Activated naive CD4-positive, alpha-beta T cell treated with anti-CD3 and anti-CD28 coated beads for 36 hours (primary cell): ENCODE data around the gene C1orf74. TPM values are rescaled to one million over a fixed set of nuclear protein-coding genes. Genes with fewer than 3 reads are reported as not detected.
"Not testable (repeated sequence)": the region's sequence is repeated elsewhere in the genome, so short reads cannot be mapped to it uniquely, and the experiment has no call there.

Experiments
- CTCF ChIA-PET: fragments of 350-600 bp; sonication (Branson Sonifier 250); formaldehyde crosslinking; loops from one replicate; lab custom pipeline; 2021; ENCODE audit warnings: antibody characterized with exemption; lab: Charles Lee
- DNase-seq: peaks from one replicate; pipeline ENCODE4 v3.0.0-alpha.2; 2020
- H3K27ac Mint-ChIP-seq: one replicate; pipeline ENCODE4 v1.8.0; 2021; ENCODE audit warnings: mild to moderate bottlenecking, mixed read lengths
- H3K27me3 Mint-ChIP-seq: one replicate; pipeline ENCODE4 v1.8.0; 2021; ENCODE audit warnings: low read depth, mixed read lengths
- H3K36me3 Mint-ChIP-seq: one replicate; pipeline ENCODE4 v1.8.0; 2021; ENCODE audit warnings: low read depth, mixed read lengths
- H3K4me1 Mint-ChIP-seq: one replicate; pipeline ENCODE4 v1.8.0; 2021; ENCODE audit warnings: low read depth, mixed read lengths
- H3K4me3 Mint-ChIP-seq: one replicate; pipeline ENCODE4 v1.8.0; 2021; ENCODE audit warnings: mild to moderate bottlenecking, moderate library complexity, mixed read lengths
- H3K9me3 Mint-ChIP-seq: one replicate; pipeline ENCODE4 v1.8.0; 2021; ENCODE audit warnings: mixed read lengths
- intact Hi-C: fragments of 100-400 bp; cut with micrococcal nuclease; formaldehyde crosslinking; loops from one replicate; pipeline ENCODE4 v1.15.1; 2023
- total RNA-seq, 2 experiments: library from RNA; stranded (reverse); gene quantifications; one replicate each; pipeline ENCODE4 v1.2.3, GENCODE V29; 2021

Gene C1orf74
- total RNA-seq, 2 experiments from 2014 or later, result 3.5 to 4.6 TPM

DNA sequence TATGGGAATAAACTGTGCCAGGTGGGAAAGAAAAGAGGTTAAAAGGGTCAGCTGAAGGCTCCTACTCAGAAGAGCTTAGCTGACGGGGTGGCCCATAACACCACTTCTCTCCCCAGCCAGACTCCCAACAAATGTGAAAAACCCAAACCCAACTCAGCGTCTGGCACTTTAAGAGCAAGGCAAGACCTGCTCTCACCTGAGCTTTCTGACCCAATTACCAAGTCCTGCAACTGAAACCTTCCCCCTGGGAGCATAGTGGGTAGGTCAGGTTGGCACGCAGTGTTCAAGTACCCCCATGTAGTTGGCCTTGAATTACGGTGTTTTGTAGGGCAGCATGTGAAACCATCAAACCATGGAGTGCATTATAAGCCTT is 18.4 kb upstream of the C1orf74 start:
- CTCF ChIA-PET, result interaction anchor here (4.3 kb wide), 1 partner anchor 21 kb away, joined by 22 read pairs; no protein-coding TSS in a partner anchor
- Mint-ChIP-seq H3K9me3 (no peaks in the 10 kb centered on the region), H3K4me1 (peaks cover 17% of the 10 kb centered on the region), H3K36me3 (no peaks in the 10 kb centered on the region), H3K4me3 (no peak overlapping the region), H3K27ac (no peak overlapping the region), H3K27me3 (peaks cover 5% of the 10 kb centered on the region)
- intact Hi-C loops, result no loop called here
- no peak for DNase-seq

DNA sequence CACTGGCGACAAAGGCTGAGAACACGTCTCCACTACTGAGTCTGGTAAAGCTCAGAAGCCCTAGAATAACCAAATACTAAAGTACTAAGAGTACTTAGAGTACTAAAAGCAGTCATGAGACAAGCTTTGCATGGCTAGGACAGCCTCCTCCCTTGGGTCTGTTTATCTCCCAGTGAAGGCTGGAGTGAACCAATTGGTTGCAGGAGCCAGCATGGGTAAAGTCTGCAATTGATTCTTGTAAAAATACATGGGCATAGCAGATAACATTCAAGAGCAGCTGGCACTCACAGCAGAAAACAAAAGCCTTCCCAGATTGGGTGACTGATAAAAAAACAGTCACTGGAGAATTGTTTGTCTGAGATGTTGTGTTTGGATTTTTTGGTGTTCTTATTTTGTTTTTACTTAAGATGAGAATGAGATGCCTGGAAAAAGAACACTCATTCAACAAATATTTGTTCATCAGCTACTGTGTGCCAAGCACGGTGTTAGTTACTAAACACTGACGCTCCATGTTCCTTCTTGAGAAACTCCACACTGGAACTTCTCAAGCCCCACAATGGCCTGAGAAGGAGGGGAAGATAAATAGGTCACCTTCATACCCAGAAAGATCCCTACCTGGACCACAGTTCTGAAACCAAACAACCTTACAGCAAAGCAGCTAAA is 17.9 kb upstream of the C1orf74 start:
- no peak overlapping the region for H3K4me3 Mint-ChIP-seq
- no peak for DNase-seq
- no peaks in the 10 kb centered on the region for H3K9me3 Mint-ChIP-seq
- intact Hi-C loops, result no loop called here
- peaks cover 17% of the 10 kb centered on the region for H3K4me1 Mint-ChIP-seq
- no peak overlapping the region for H3K27ac Mint-ChIP-seq
- H3K27me3 Mint-ChIP-seq, result peaks cover 5% of the 10 kb centered on the region
- no peaks in the 10 kb centered on the region for H3K36me3 Mint-ChIP-seq
- CTCF ChIA-PET, result interaction anchor here (4.3 kb wide), 1 partner anchor 21 kb away, joined by 22 read pairs; no protein-coding TSS in a partner anchor

DNA sequence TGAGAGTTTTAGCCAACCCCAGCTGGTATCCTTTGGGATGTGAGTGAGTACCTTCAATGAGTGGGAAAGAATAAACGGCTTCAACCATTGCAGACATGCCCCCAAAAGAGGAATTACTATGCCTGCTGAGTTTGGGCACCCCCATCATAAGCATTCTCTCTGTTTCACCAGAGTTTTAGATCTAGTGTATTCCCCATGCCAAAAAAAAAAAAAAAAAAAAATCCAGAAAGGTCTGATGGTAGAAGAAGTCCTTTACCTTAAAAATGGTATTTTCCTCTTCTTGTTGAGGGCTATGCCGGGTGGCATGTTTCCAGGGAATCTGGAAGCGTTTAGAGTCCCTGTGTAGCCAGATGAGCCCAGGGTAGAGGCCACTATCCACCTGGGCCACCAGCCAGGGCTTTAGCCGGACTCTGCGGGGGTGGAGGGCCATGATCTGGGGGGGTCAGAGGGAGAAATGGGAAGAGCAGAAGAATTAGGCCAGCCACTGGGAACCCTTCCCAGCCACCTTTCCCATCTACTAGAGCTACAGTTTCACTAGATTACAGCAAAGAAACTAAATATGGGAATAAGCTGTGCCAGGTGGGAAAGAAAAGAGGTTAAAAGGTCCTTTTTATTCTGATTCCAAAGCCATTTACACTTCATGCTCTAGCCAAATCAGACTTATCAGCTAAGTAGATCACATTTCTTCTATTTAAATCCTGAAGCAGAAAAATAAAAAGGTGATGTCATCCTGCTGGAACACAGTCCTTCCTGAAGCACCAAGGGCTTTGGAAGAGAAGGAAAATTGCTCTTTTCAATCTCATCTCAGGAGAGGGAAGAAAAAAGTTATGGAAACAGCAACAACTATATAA is 16.9 kb upstream of the C1orf74 start:
- CTCF ChIA-PET, result interaction anchor here (4.3 kb wide), 1 partner anchor 22 kb away, joined by 22 read pairs; no protein-coding TSS in a partner anchor
- Mint-ChIP-seq H3K9me3 (no peaks in the 10 kb centered on the region), H3K4me1 (peaks cover 15% of the 10 kb centered on the region), H3K27ac (no peak overlapping the region), H3K36me3 (no peaks in the 10 kb centered on the region), H3K4me3 (no peak overlapping the region), H3K27me3 (peaks cover 5% of the 10 kb centered on the region)
- intact Hi-C loops, result no loop called here
- no peak for DNase-seq

DNA sequence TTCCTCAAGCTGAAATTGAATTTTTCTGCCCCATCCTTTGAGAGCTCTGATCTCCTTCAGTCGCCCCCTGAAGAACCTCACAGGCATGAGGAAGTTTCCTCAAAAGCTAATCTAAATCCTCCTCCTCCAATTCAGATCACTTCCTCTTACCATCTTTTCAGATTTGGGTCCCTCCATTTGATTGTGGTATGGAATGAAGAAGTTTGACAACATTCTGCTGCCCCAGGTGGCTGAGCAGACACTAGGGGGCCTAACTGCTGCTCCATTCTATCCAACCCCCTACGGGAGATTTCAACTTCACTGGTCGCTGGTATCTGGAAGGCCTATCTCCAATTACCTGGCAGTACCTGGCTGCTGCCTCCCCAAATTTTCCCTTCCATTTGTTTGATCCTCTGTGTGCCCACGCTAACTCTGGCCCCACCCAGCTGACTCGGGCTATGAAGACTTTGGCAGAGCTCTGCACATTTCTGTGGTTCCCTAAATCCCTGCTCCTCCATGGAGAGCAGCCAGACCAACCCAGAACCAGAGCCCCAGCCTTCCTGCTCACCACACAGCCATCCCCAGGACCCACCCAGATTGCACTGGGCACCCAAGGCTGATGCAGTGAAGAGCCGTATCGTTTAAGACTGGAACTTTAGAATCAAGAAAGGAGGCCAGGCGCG is 13.8 kb upstream of the C1orf74 start:
- intact Hi-C loops, result no loop called here
- H3K9me3 Mint-ChIP-seq, result no peaks in the 10 kb centered on the region
- H3K4me3 Mint-ChIP-seq, result no peak overlapping the region
- DNase-seq, result no peak
- no peaks in the 10 kb centered on the region for H3K4me1 Mint-ChIP-seq
- no peaks in the 10 kb centered on the region for H3K36me3 Mint-ChIP-seq
- H3K27ac Mint-ChIP-seq, result no peak overlapping the region
- H3K27me3 Mint-ChIP-seq, result peaks cover 4% of the 10 kb centered on the region
- CTCF ChIA-PET, result interaction anchor here (0.5 kb wide), 1 partner anchor 26 kb away, joined by 3 read pairs; no protein-coding TSS in a partner anchor

DNA sequence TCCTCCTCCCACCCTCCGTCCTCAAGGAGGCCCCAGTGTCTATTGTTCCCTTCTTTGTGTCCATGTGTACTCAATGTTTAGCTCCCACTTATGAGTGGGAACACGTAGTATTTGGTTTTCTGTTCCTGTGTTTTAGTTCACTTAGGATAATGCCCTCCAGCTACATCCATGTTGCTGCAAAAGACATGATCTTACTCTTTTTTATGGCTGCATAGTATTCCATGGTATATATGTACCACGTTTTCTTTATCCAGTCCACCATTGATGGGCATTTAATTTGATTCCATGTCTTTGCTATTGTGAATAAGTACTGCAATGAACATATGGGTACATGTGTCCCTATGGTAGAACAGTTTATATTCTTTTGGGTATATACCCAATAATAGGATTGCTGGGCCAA is 9.4 kb upstream of the C1orf74 start:
- CTCF ChIA-PET, H3K4me3 Mint-ChIP-seq, H3K4me1 Mint-ChIP-seq, H3K27ac Mint-ChIP-seq, H3K27me3 Mint-ChIP-seq, intact Hi-C loops, H3K9me3 Mint-ChIP-seq, H3K36me3 Mint-ChIP-seq, DNase-seq: not testable (repeated sequence)

DNA sequence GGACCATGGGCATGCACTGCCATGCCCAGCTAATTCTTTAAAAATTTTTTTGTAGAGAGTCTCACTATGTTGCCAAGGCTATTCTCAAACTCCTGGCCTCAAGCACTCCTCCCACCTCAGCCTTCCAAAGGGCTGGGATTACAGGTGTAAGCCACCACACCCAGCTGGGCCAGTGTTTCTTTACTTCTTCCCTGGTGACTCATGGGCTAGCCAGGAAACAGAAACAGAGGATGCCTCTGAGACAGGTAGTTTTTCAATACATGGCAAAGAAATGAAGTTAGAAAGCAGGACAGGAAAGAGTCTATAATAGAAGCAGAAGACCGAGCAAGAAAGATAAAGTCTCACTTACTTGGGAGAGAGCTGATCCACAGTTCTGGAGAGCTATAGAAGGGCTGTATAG is 7.6 kb upstream of the C1orf74 start:
- no peaks in the 10 kb centered on the region for H3K4me1 Mint-ChIP-seq
- H3K36me3 Mint-ChIP-seq, result no peaks in the 10 kb centered on the region
- no peak for DNase-seq
- intact Hi-C loops, result no loop called here
- CTCF ChIA-PET, result interaction anchor here (1.6 to 2.3 kb wide), 2 partner anchors 31 to 32 kb away, joined by 6 to 8 read pairs; no protein-coding TSS in a partner anchor
- H3K4me3 Mint-ChIP-seq, result no peak overlapping the region
- H3K9me3 Mint-ChIP-seq, result no peaks in the 10 kb centered on the region
- H3K27me3 Mint-ChIP-seq, result peaks cover 4% of the 10 kb centered on the region
- no peak overlapping the region for H3K27ac Mint-ChIP-seq

DNA sequence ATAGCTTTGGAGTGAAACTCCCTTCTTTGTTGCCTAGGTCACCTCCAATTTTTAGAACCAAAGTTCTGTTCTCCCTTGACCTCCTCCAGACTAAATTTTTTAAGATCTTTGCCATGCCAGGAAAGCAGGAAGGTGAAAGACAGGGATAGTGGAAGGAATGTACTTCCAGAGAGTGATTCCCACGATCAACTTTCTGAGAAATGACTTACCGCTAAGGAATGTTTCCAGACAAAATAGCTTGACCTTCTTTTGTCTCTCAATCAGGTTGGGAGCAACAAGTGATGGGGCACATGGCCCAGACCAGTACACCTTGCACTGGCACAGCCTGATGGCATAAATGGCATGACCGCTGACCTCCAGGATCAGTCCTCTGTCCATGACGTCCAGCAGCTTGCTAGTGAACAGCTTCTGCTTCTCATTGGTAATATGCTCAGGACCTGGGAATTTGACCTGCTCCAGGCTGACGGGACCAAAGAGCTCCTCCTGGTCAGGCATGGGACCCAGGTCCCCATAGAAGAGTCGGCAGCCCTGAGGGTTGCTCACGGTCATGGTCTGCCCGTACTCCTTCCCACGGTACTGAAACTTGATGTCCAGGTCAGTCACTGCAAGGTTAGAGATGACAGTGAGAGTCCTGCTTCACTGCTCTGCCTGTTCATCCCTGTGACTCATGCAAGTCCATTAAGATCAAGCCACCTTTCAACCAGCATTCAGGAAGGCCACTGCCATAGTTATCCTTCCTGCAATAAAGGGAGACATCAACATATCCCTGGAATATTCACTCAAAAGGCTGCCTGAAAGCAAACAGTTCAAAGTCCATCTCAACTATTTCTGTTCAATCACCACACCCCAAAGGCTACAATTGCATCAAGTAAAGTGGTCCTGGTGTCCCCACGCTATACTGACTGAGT is 6.2 kb upstream of the C1orf74 start:
- no peak for DNase-seq
- Mint-ChIP-seq H3K4me3 (no peak overlapping the region), H3K4me1 (no peaks in the 10 kb centered on the region), H3K36me3 (no peaks in the 10 kb centered on the region), H3K27me3 (peaks cover 4% of the 10 kb centered on the region), H3K9me3 (no peaks in the 10 kb centered on the region), H3K27ac (no peak overlapping the region)
- CTCF ChIA-PET, result no interaction called here
- intact Hi-C loops, result no loop called here

DNA sequence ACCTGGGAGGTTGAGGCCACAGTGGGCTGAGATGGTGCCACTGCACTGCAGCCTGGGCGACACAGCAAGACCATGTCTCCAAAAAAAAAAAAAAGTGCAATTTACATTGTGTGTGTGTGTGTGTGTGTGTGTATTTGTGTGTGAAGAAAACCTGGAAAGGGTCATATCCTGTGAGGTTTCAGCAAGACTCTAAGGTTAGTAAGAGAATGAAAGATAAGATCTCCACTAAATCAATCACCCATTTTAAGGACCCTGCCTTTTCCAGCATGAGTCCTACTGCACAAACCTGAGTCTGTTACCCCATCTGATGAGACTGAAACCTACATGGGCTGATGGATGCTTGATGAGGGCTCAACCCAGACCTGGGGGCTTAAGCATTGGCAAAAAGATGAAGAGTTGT is 4.9 kb upstream of the C1orf74 start:
- CTCF ChIA-PET, result no interaction called here
- H3K4me3 Mint-ChIP-seq, result no peak overlapping the region
- H3K4me1 Mint-ChIP-seq, result peaks cover 9% of the 10 kb centered on the region
- H3K27ac Mint-ChIP-seq, result no peak overlapping the region
- DNase-seq, result no peak
- H3K36me3 Mint-ChIP-seq, result peaks cover 2% of the 10 kb centered on the region
- H3K27me3 Mint-ChIP-seq, result no peaks in the 10 kb centered on the region
- intact Hi-C loops, result no loop called here
- H3K9me3 Mint-ChIP-seq, result no peaks in the 10 kb centered on the region

DNA sequence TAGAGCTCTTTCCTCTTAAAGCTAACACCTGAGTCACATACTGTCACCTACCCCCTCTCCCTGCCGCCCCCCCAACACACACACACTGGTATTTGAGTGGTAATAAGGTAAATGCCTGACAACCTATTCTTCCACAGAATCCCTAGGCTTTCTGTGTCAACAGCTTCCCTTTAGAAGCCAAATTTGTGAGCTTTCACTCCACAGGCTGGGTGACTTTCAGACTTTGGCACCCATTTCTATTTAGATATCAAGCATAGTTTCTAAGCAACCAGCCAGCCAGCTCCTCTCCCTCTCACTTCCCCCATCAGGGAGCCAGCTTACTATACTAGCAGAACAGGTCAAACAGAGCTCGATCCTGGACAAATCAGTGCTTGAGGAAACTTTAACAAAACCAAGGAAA is 3.2 kb upstream of the C1orf74 start:
- Mint-ChIP-seq H3K36me3 (peaks cover 8% of the 10 kb centered on the region), H3K4me3 (no peak overlapping the region), H3K27ac (no peak overlapping the region), H3K9me3 (no peaks in the 10 kb centered on the region), H3K4me1 (peaks cover 25% of the 10 kb centered on the region), H3K27me3 (no peaks in the 10 kb centered on the region)
- intact Hi-C loops, result no loop called here
- CTCF ChIA-PET, result interaction anchor here (0.7 to 3.7 kb wide), 3 partner anchors 36 to 218 kb away, joined by 4 to 32 read pairs (median 4); partner anchors contain the start of gene UTP25
- DNase-seq, result no peak

DNA sequence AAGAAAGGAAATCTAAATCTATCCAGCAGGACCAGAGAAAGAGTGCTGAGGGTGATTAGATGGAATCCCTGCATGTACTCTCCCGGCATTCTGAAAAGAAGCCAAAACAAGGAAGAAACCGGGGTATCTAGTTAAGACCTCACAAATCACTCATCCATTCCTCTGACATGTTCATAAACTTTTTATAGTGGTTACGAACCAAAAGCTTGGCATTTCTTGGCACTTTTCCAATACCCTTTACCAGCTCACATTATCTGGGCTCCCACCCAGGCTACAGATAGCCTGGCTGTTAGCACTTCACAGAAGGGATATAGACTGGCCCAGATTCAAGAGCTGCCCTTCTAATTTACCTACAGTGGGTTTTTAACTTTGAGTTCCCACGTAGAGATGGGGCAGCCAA is 1.8 kb upstream of the C1orf74 start:
- DNase-seq, result no peak
- Mint-ChIP-seq H3K4me1 (peaks cover 29% of the 10 kb centered on the region), H3K27me3 (no peaks in the 10 kb centered on the region), H3K4me3 (no peak overlapping the region), H3K9me3 (no peaks in the 10 kb centered on the region), H3K36me3 (peaks cover 12% of the 10 kb centered on the region), H3K27ac (no peak overlapping the region)
- CTCF ChIA-PET, result interaction anchor here (3.7 kb wide), 1 partner anchor 37 kb away, joined by 32 read pairs; no protein-coding TSS in a partner anchor
- intact Hi-C loops, result no loop called here

DNA sequence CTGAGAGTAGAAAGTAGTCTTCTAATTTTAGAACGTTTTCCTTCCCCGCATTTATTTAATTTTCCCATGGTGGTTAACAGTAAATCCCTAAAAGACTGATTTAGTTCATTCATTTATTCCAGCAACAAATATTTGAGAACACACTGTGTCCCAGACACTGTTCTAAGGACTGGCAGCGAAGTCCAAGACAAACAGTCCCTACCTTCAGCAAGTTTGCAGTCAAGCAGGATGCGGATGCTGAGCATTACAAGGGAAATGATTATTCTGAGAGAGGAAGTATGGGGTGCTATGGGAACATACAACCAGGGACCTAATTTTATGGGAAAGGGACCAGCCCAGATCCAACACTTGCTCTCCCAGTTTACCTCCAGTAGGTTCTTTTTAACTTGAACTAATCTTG is 1.2 kb upstream of the C1orf74 start:
- Mint-ChIP-seq H3K4me3 (no peak overlapping the region), H3K36me3 (peaks cover 12% of the 10 kb centered on the region), H3K27ac (peak overlapping the region; percentile 97), H3K9me3 (no peaks in the 10 kb centered on the region), H3K27me3 (no peaks in the 10 kb centered on the region), H3K4me1 (peaks cover 29% of the 10 kb centered on the region)
- no peak for DNase-seq
- CTCF ChIA-PET, result interaction anchor here (1.5 to 3.7 kb wide), 2 partner anchors 17 to 37 kb away, joined by 7 to 32 read pairs; no protein-coding TSS in a partner anchor
- intact Hi-C loops, result no loop called here
